HG02610 (cell line): Measurements from ENCODE around the gene SHH.

Experiments used
- ATAC-seq: cut with Tn5 transposase; IDR thresholded peaks from one replicate; pipeline ENCODE4 v1.9.1; 2021; ENCODE audit warnings: mild to moderate bottlenecking, moderate library complexity; ENCODE audit not compliant: unreplicated experiment

Gene SHH

DNA sequence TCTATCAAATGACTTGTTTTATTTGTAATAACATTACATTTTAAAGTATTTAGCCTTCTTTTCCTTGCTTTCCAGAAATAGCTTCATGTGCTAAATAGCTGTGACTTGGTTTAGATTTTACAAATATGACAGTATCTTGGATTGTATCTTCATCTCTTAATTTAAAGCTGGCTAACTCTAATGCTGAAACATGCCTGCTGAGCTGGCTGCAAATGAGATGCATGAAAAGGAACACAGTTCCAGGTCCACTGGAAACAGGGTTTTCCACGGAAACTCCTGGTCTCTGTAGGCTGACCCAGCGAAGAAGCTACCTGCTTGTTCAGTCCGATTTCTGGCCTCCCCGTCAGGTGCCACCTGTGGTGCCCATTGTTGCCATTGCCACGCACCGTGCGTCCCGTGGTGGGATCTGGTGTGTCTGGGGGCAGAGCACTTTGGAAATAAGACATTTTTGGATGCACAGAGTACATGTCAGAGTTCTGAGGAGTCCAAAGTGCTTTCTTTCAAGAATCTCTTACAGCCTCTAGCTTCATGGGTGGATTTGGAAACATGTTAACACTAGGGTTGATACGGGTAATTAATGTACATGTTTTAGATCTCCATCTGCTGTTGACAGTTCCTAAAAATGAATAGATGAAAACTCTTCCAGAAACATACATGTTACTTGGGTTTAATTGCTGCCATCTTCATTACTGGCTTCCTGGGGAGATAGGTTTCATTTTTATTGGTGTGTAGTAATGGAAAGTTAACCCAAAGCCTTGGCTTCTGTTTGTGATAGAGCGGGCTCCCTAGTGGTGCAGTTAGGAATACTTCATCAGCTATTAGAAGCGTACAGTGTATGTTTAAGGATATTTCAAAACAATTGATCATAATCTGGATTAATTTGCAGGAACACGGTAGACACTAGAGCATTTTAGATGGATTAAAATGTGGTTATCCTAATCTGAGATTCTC lies 45.0 kb downstream of the SHH start:
- ATAC-seq, result no peak

DNA sequence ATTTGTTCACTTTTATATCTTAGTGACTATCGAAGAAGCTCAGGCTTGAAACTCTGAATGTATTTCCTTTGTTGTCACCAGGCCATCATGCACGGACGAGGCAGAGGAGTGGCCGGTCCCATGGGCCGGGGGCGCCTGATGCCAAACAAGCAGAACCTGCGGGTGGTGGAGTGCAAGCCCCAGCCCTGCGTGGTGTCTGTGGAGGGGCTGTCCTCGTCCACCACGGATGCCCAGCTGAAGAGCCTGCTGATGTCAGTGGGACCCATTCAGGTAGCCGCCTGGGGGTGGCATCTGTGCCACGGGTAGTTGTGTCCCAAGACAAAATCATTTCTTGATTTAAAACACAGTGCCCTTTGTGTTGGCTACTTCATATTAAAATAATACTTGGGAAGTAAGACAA lies 45.9 kb downstream of the SHH start:
- no peak for ATAC-seq

DNA sequence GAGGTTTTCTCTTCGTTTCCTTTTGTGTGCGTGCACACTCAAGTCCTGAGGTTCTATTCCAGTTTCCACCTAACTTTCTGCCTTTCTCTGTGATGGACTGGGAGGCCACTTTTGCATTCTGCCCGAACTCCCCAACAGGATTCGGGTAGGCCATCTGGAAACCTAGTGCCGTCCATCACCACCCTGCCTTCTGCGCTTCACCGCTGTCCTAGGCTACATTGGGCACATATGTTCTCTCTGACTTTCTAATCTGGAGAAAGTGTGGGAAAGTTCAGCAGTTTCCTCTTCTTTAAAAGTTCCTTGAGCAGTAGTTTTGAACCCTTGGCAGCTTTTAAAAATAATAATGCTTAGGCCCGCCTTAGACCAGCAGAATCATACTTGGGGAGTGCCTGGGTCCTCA lies 46.8 kb downstream of the SHH start:
- no peak for ATAC-seq

DNA sequence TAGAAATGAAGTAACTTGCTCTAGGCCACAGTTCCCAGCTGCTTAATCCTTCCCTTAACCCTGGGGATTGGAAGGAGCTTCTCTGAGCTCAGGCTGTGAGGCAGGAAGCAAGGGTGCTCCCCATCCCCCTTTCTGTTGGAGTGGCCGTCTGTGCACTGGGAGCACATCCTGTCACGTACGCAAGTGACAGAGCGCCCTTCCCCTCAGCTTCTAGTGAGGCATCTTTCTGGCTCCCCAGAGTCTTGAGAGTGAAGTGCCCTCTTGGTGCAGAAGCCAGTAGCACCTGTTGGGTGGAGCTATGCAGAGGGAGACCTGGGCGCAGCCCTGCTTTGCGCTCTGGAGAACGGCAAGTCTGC lies 47.8 kb downstream of the SHH start:
- ATAC-seq, result peak; percentile 54

DNA sequence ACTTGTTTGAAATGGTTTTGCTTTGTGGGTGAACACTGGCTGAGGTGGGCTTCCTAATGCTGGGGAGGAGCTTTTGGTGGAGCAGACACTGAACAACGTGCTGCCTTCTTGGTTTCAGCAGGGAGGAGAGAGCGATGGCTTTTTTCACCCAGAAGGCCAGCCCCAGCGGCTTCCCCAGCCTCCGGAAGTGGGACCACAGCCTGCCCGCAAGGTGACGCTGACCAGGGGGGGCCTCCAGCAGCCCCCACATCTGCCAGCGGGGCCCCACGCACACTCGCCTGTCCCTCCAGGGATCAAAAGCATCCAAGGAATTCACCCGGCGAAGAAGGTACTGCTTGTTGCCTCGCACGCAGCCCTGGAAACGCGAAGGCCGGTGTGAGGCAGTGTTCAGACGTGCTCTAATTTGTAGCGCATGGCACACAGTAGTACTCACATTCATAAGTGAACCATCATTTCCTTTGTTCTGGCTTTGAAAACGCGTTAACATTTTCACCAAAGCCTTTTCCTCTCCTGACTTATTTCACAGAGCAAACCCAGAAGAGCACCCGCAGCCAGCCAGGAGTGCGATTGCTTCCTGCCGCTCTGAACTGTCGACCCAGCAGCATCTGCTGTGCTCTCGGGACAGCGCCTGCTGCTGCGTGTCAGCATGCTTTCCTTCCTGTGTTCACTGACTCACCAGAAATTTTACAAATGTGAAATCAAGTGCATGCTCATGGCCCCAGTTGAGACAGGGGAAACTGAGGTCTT lies 48.4 kb downstream of the SHH start:
- ATAC-seq, result peak; percentile 74

DNA sequence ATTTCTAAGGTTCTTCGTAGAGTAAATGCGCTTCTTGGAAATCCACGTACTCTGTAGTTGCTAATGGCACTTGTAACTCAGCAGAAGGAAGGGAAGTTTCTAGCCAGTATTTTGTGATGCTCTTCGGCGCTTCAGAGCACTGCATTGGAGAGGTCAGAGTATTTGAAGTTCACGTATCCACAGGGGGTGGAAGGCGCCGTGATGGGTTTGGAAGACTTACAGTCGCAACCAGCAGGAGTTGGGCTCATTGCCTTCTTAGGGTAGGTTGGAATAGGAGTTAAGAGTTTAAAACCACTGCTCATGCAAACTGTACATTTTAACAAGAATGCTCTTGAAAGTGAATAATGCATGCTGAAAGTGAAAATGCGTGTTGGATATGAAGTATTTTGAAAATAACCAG lies 49.1 kb downstream of the SHH start:
- no peak for ATAC-seq

DNA sequence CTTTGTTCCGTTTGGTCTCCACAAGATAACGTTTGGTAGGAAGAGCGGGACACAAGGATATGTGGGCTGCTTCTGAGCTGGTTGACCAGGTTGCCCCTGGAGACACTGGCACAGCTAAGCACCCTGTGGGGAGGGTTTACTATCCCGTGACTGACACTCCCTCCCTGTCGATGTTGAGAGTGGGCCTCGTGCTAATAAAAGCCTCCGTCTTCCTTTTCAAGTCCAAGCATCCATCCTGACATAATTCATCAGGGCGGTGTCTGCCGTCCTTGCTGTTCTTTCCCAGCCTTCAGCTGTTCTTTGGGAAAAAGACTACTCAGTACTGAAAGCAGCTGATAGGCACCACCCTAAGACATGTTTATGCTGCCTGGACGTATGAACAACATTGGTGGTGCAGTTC lies 49.6 kb downstream of the SHH start:
- no peak for ATAC-seq

DNA sequence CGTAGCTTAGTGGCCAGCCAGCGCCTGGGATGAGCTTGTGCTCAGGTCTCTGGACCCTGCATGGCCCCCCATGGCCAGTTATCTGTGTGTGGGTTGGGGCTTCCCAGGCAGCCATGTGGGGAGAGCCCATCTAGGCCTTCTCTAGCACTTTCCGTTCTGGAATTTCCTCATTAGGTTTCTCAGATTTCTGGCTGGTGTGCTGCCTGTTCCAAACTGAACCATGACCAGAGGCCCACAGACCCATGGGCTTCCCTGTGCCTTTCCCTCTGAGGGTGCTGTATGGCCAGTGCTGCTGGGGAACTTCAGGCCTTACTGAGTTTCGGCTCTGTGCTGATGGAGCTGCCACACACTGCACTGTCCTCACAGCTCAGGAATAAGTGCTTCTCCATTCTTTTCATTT lies 50.2 kb downstream of the SHH start:
- no peak for ATAC-seq

DNA sequence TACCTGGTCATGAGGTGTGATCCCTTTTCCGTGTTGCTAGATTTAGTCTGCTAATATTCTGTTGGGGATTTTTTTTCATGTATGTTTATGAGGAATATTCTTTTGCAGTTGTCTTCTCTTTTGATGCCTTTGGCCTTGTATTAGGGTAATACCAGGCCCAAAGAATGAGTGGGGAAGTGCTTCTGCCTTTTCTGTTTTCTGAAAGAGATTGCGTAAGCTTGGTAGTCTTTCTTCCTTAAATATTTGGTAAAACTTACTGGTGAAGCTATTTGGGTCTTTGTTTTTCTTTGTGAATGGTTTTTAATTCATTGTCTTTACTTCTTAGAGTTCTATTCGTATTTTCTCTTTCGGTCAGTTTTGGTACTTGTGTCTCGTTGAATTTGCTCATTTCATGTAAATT lies 51.1 kb downstream of the SHH start:
- ATAC-seq, result no peak

DNA sequence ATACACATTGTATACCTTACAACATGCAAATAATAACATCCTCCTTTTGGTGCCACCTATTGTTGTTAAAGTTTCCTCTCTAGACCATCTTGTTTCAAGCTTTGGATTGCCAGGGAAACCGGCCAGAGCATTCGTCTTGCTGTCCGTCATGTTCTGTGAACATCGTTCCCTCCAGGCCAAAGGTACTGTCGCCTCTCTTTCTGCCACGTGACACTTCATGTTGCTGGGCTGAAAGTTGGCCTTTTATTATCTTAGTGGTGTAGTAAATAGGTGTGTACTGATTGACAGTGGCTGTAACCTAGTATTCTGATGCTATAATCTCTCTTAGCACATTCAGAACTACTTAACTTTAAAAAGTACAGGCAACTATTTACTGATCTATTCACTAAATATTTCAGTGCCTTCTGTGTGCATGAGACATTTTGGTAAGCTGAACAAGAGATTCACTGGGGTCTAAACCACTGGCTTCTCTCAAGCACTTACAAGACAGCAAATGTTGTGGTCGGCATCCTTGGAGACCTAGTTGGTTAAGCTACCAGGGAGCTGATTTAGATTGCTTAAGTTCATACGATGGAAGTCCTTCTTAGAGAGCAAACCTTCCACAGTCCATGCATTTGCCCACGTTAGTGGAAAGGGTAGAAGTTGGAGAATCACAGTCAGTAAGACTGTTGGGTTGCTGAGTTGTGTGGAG lies 52.4 kb downstream of the SHH start:
- ATAC-seq, result no peak

DNA sequence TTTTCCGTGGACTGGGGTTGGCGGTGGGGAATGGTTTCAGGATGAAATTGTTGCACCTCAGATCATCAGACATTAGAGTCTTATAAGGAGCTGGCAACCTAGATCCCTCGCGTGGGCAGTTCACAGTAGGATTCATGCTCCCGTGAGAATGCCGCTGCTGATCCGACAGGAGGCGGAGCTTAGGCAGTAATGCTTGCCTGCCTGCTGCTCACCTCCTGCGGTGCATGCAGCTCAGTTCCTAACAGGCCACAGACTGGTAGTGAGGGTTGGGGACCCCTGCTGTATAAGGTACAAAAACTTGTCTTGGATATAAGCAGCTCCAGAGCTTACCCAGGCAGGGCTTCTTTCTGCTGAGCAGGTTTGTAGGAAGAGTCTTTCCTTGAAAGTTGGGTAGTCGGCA lies 53.9 kb downstream of the SHH start:
- no peak for ATAC-seq

DNA sequence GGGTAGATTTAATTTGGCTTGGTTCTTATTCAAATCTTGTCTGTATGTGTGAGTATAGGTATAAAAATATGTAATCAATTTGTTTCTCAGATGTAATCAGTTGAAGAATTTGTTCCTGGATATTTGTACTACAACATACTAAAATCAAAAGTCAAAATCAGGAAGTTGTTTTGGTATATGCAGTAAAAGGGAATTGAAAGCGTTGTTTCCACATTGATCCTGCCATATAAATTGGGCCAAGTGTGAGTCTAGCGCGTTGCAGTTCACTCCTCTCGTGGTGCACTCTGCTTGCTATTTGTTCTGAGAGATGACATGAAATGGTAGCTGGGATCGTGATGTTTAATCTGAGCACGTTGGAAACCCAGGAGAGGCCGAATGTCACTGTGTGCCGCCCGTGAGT lies 55.9 kb downstream of the SHH start:
- no peak for ATAC-seq

DNA sequence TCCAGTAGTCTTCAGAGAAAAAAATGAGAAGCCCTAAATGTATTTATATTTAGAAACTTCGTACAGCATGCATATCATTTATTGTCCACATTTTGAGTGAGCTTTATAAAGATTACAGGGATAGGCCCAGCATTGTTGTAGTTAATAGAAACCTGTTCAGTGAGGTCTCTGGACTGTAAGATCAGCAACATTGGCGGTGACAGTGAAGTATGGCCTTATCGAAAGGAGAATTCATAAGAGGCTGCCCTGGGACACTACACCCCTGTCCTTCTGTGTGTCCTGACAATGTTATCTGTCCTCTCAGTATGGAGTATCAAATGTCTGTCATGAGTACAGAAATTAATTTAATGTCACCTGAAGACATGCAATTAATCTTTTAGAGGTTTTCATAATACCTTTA lies 57.2 kb downstream of the SHH start:
- ATAC-seq, result no peak

DNA sequence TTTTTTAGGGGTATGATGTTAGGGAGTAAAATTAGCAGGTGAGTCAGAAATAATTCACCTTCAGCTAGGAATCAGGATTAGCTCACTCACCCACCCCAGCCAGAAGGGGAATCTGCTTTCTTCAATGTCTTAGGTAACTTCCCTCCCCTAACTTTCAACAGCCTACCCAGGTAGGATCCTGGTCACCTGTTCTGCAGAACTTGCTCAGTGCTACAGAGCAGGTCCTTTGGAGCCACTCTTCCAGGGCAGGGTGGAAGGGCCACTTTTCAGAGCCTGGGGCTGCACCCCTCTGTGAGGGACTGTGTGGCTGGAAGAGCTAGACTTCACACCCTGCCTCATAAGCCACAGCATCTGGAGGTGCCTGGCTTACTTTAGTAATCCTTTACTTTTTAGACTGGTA lies 58.1 kb downstream of the SHH start:
- ATAC-seq, result no peak

DNA sequence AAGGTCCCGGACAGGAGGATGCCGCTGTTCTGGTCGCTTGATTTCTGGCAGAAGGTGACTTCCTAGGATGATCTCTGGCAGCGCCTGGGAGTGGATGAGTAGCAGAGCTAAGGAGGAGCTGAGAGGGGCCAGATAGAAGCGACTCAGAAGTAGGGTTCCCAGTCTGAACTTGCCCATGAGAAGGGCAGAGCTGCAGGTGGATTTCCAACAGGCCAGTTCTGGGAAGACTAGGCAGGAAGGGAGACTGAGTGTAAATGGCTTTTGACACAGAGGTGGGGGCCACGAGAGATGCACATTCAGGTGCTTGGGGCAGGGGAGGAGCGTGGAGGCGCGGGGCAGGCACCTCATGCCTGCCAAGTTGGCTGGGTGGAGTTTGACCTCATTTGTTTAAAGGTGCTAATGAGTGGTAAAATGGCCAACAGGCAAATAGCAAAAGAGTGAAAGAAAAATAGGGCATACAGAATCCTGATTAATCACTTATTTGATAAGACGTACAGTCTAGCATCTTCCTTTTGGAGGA lies 58.8 kb downstream of the SHH start:
- ATAC-seq, result peak; percentile 4

DNA sequence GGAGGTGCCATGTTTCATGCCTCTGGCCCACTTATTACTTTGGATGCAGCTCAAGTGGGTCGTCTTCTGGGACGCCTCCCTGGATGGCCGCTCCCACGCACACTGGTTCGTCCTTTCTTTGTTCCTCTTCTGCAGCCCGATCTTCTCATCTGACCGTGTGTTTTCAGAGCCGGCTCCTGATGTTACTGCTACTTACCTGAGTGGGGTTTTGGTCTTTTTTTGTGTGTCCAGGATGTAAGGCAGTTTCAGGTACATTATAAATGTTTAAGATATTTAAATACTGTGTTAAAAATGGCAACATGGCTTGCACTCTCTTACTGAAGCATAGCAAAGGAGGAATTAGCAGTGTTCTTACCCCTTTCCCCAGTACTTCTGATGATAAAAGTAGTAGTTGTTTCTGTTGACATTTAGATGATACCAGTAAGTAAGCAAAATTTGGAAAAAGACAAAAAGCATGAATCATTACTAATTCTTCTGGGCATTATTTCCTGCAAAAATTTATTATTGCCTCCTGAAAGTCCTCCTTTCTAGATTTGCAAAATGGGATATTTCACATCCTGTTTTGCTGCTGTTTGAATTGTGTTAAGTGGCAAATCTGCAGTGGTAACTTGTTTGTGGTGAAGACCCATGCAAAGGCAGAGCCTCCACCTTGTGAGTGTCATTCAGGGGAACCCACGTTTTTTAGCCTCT lies 59.4 kb downstream of the SHH start:
- ATAC-seq, result peak; percentile 57

DNA sequence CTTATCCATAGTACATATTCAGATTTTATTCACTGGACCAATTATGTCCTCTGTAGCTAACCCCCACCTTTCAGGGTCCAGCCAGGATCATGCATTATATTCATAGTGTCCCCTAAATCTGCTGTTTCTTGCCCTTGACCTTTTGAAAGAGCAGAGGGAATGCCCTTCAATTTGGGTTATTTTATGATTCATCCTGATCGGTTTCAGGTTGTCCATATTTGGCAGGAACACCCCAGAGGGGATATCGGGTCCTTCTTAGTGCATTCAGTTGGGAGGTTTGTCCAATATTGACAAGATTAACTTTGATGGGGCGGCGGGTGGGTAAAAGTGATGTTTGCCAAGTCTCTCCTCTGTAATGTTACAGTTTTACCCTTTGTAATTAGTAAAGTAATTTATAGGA lies 60.9 kb downstream of the SHH start:
- no peak for ATAC-seq

DNA sequence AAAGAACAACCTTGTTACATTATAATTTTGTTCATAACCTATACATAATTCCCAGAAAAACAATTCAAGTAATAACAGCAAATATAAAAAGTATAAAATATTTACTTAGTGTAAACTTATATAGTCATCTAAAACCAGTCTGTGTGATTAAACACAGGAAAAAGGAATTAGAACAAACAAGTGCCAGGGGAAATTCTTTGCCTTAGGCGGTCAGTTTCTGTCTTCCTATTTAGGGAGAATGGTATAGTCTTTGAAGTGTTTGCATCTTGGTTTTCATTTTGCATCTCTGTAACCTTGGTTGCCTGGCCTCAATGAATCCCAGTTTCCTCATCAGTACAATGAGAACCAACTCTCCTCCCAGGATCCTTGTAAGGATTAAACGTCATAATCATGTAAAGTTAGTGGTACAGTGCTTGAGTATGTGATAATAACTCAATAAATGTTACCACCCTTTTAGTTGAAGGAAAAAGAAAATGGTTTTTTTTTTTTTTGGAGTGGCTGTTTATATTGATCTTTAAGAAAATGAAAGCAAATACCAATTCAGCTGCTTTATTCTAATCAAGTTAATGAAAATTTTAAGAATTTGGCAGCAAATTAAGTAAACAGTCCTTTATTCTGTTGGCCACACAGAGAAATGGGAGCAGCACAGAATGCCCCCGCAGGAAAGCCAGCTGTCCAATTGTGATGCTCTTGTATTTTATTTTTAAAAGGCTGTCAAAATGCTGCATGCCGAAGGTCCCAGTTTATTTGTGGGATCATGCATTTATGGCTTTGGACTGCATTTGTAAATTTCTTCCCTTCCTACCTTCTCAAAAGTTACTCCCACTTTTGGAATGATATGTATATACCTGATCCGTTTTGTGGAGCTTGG lies 61.8 kb downstream of the SHH start:
- ATAC-seq, result no peak
